BE2C (cell line): Measurements from ENCODE around the gene SEC14L1.

Experiments used
- DNase-seq: peaks from one replicate; pipeline ENCODE4 v3.0.0-alpha.2; 2020
- H3K27me3 ChIP-seq: fragments of 250-450 bp; sonication (Bioruptor Pico); 2 replicates; pipeline ENCODE4 v1.5.1; 2020; ENCODE audit warnings: mild to moderate bottlenecking
- H3K36me3 ChIP-seq: fragments of 250-450 bp; sonication (Bioruptor Pico); 2 replicates; pipeline ENCODE4 v1.5.1; 2020; ENCODE audit warnings: mild to moderate bottlenecking
- H3K4me1 ChIP-seq: fragments of 250-450 bp; sonication (Bioruptor Pico); 2 replicates; pipeline ENCODE4 v1.5.1; 2020
- H3K4me3 ChIP-seq: 2 replicates; pipeline ENCODE4 v1.5.1; 2011; ENCODE audit warnings: low read depth, low read length
- H3K9me3 ChIP-seq: fragments of 250-450 bp; sonication (Bioruptor Pico); 2 replicates; pipeline ENCODE4 v1.5.1; 2020
- TF ChIP-seq, protein P1 (sequence below): IDR thresholded peaks from 2 replicates; pipeline ENCODE4 v1.5.1; 2012; ENCODE audit warnings: mild to moderate bottlenecking, low read depth, low read length

Gene SEC14L1

DNA sequence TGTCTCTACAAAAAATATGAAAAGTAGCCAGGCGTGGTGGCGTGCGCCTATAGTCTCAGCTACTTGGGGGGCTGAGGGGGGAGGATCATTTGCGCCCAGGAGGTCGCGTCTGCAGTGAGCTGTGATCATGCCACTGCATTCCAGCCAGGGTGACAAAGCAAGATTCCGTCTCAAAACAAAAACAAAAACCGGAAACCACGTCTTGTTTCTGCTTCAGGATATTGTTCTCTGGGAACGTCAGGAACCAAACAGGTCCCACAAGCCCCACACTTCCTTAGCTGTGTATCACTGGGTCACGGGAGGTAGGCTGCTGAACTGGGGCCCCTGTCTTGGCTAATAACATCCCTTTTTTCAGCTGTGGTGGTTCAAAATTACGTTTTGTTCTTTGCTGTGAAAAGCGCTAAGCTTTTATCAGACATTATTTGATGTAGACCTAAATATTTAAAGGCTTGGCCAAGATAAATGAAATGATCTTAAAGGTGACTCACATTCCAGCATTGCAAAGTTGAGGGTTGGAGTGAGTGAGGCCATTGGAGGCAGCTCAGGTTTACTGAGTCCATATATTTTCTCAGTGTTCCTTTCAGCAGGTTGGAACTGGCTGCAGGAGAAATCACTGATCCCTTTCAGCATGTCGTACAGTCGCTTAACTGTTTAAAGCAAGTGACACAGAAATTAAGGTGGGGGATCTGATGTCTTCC lies 16.4 kb upstream of the SEC14L1 start:
- Histone ChIP-seq H3K27me3 (no peaks in the 10 kb centered on the region), H3K36me3 (no peaks in the 10 kb centered on the region), H3K4me1 (no peaks in the 10 kb centered on the region), H3K4me3 (no peak overlapping the region), H3K9me3 (no peaks in the 10 kb centered on the region)
- TF ChIP-seq, protein P1, sequence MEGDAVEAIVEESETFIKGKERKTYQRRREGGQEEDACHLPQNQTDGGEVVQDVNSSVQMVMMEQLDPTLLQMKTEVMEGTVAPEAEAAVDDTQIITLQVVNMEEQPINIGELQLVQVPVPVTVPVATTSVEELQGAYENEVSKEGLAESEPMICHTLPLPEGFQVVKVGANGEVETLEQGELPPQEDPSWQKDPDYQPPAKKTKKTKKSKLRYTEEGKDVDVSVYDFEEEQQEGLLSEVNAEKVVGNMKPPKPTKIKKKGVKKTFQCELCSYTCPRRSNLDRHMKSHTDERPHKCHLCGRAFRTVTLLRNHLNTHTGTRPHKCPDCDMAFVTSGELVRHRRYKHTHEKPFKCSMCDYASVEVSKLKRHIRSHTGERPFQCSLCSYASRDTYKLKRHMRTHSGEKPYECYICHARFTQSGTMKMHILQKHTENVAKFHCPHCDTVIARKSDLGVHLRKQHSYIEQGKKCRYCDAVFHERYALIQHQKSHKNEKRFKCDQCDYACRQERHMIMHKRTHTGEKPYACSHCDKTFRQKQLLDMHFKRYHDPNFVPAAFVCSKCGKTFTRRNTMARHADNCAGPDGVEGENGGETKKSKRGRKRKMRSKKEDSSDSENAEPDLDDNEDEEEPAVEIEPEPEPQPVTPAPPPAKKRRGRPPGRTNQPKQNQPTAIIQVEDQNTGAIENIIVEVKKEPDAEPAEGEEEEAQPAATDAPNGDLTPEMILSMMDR, result no peak
- no peak for DNase-seq

DNA sequence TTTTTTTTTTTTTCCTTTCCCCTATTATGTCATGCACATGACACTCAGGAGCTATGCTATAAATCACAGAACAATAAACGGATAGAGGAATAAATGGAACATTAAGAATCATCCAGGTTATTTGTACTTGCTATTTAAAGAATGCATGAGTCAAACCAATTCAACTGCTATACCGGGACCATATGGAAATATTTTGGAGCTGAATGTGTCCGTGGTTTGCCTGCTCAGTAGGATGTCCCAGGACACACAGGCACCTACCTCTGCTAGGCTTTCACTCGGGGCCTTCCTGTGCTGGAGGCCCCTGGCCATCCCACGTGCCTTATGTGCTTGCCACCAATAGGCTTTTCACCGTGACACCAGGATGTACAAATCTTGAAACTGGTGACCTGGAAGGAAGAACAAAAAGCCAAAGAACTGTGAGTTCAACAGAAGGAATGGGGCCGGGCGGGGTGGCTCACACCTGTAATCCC lies 15.3 kb upstream of the SEC14L1 start:
- no peak for DNase-seq
- Histone ChIP-seq H3K27me3 (no peaks in the 10 kb centered on the region), H3K4me3 (no peak overlapping the region), H3K9me3 (no peaks in the 10 kb centered on the region), H3K36me3 (no peaks in the 10 kb centered on the region), H3K4me1 (no peaks in the 10 kb centered on the region)
- TF ChIP-seq, protein P1, result no peak

DNA sequence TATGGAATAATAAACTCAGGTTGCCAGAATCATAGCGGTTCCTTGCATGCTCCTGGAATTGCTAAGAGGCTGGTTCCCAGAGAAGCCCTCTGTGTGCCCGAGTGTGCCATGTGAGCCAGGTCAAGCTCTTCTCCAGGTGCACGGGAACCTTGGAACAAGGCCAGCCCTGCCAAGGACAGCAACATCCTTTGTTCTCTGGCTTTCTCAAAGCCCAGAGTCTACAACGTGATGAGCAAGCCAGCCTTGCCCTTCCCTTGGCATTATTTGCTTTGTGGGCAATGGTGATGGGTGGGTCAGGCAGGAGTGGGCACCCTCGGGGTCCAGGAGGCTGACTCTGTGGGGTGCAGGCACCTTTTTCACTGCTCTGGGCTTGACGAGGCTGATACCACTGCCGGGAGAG lies 14.2 kb upstream of the SEC14L1 start:
- H3K4me1 ChIP-seq, result peaks cover 2% of the 10 kb centered on the region
- no peaks in the 10 kb centered on the region for H3K36me3 ChIP-seq
- no peak overlapping the region for H3K4me3 ChIP-seq
- TF ChIP-seq, protein P1, result no peak
- no peak for DNase-seq
- H3K27me3 ChIP-seq, result no peaks in the 10 kb centered on the region
- no peaks in the 10 kb centered on the region for H3K9me3 ChIP-seq

DNA sequence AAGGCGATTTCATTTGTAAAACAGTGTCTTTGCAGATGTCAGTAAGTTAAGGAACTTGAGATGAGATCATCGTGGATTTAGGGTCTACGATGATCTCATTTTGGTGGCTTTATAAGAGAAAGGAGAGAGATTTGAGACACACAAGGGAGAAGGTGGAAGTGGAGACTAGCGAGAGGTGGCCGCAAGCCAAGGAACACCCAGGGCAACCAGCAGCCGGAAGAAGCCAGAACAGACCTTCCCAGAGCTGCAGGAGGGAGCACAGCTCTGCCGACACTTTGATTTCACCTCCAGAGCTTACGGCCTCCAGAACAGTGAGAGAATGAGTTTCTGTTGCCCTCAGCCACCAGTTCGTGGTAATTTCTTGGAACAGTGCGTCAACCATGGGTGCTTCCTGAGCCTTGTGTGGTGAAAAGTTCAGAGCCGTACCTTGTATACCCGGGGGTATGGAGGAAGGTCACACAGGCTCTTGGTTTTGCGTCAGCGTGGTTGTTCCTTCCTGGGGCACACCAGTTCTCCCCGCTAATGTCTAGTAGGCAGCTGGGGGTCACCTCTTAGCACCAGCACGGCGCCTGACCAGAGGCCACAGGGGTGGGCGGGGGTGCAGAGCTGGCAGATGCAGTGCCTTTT lies 12.9 kb upstream of the SEC14L1 start:
- peaks cover 12% of the 10 kb centered on the region for H3K4me1 ChIP-seq
- no peaks in the 10 kb centered on the region for H3K9me3 ChIP-seq
- no peak overlapping the region for H3K4me3 ChIP-seq
- TF ChIP-seq, protein P1, result no peak
- H3K27me3 ChIP-seq, result no peaks in the 10 kb centered on the region
- DNase-seq, result no peak
- H3K36me3 ChIP-seq, result no peaks in the 10 kb centered on the region

DNA sequence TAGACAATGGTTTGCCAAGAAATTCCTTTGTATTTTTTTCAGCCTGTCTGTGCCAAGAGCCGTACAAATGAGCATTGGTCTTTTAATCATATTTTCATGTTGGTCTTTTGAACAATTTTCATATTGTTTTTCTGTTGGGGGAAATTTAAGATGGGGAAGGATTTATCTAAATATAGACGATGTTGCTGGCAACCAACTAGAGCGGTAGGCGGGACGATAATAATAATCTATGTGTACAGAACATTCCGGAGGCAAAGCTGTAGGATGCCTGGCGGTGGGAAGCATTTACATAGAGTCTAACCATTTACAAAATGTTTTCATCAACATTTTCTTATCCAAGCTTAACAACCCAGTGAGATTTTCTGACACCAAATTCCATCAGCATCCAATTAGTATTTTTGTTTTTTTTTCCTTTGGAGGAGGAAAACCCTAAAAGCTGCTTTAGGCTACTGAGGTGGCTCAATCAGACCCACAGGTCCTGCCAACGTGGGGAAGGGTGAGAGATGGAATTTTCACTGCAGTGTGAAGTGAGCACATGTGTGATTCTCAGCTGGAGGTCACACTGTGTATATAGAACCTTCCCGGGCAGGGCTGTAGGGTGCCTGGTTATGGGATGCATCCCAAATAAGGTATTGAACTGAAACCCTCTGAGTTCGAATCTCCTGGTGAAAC lies 11.7 kb upstream of the SEC14L1 start:
- H3K36me3 ChIP-seq, result no peaks in the 10 kb centered on the region
- TF ChIP-seq, protein P1, result no peak
- no peaks in the 10 kb centered on the region for H3K27me3 ChIP-seq
- no peak overlapping the region for H3K4me3 ChIP-seq
- no peaks in the 10 kb centered on the region for H3K9me3 ChIP-seq
- H3K4me1 ChIP-seq, result peaks cover 19% of the 10 kb centered on the region
- no peak for DNase-seq
